ENCODE data around the gene SPIRE1.

DNA sequence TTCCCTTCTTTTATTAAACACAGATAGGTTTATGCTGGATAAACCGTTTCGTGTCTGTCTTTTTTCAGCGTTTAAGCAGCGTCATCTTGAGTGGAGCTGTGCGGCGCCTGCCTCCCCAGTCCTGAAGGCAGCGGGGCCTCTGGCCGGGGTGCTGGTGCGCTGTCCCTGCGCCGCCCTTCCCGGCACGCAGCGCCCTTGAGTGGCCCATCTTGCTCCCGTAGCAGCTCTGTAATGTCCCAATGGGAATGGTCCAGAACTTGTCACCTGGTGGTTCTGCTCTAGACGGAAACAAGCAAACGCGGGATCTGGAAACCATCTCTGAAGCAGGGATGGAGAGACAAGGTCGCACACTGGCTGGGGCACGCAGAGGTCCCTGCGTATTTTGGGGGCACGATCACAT, 225.7 kb downstream of the SPIRE1 start:
- TF ChIP-seq RFX5 (IDR thresholded peaks at IDR 0.05; ENCODE audit: low read depth, low read length) (no peak), CHD1 (IDR thresholded peaks at IDR 0.05; ENCODE audit: low read depth, low read length) (no peak), POLR2A (IDR thresholded peaks at IDR 0.05; ENCODE audit: low read depth, low read length) (no peak), SMC3 (IDR thresholded peaks at IDR 0.05; ENCODE audit: low read depth, low read length) (no peak), MAZ (IDR thresholded peaks at IDR 0.05; ENCODE audit: borderline replicate concordance, low read depth, low read length) (no peak), FOS (IDR thresholded peaks at IDR 0.05; ENCODE audit: low read depth, low read length) (no peak)
- TF ChIP-seq, protein P1, sequence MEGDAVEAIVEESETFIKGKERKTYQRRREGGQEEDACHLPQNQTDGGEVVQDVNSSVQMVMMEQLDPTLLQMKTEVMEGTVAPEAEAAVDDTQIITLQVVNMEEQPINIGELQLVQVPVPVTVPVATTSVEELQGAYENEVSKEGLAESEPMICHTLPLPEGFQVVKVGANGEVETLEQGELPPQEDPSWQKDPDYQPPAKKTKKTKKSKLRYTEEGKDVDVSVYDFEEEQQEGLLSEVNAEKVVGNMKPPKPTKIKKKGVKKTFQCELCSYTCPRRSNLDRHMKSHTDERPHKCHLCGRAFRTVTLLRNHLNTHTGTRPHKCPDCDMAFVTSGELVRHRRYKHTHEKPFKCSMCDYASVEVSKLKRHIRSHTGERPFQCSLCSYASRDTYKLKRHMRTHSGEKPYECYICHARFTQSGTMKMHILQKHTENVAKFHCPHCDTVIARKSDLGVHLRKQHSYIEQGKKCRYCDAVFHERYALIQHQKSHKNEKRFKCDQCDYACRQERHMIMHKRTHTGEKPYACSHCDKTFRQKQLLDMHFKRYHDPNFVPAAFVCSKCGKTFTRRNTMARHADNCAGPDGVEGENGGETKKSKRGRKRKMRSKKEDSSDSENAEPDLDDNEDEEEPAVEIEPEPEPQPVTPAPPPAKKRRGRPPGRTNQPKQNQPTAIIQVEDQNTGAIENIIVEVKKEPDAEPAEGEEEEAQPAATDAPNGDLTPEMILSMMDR (conservative IDR thresholded peaks at IDR 0.05; ENCODE audit: low read depth, low read length): no peak
- TF ChIP-seq, protein P2, sequence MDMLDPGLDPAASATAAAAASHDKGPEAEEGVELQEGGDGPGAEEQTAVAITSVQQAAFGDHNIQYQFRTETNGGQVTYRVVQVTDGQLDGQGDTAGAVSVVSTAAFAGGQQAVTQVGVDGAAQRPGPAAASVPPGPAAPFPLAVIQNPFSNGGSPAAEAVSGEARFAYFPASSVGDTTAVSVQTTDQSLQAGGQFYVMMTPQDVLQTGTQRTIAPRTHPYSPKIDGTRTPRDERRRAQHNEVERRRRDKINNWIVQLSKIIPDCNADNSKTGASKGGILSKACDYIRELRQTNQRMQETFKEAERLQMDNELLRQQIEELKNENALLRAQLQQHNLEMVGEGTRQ (IDR thresholded peaks at IDR 0.05; ENCODE audit: low read depth, low read length): no peak

All from IMR-90 (cell line).